HepG2 (cell line): Measurements from ENCODE around the gene GUCY1A2. TPM values are rescaled to one million over a fixed set of nuclear protein-coding genes. Genes with fewer than 3 reads are reported as not detected.

Source experiments
- ATAC-seq: fragments of 200-7000 bp; cut with Tn5 transposase; 3 replicates; pipeline ENCODE4 v1.9.1; 2020; ENCODE audit warnings: mild to moderate bottlenecking, moderate library complexity
- BruUV-seq: library from RNA; stranded (reverse); fragments of 400-500 nt; replicated peaks from 2 replicates; lab custom pipeline; 2021; lab: Mats Ljungman, UMichigan
- CTCF ChIA-PET: fragments of 300-600 bp; formaldehyde crosslinking; extraction: SDS; loops from one replicate; lab custom pipeline; 2021; ENCODE audit warnings: low total read pairs, inconsistent platforms, low intra/inter-chr PET ratio; lab: Yijun Ruan, JAX
- POLR2A ChIA-PET: fragments of 350-600 bp; sonication (Branson Sonifier 250); formaldehyde crosslinking; loops from one replicate; lab custom pipeline; 2020; ENCODE audit warnings: antibody characterized with exemption, inconsistent platforms; lab: Yijun Ruan, JAX
- DNase-seq: peaks from one replicate; pipeline ENCODE4 v3.0.0-alpha.2; 2015; ENCODE audit warnings: low spot score
- FAIRE-seq: peaks from 3 replicates; lab custom pipeline; 2011; peaks lifted over from hg19 to GRCh38; lab: Jason Lieb, UNC
- H2AFZ ChIP-seq: one replicate; pipeline ENCODE4 v1.6.1; 2011; ENCODE audit warnings: low read length, inconsistent platforms
- H3K27ac ChIP-seq: fragments of 300-600 bp; 3 replicates; pipeline ENCODE4 v1.8.0; 2011; ENCODE audit warnings: mixed run types, mild to moderate bottlenecking, mixed read lengths, low read length, inconsistent platforms; ENCODE audit not compliant: insufficient read depth; ENCODE audit errors: extremely low read length
- H3K27me3 ChIP-seq, 2 experiments: fragments of 200-600 bp in 1 of 2; 2 replicates in 1 of 2; 3 replicates in 1 of 2; pipeline versions ENCODE4 v1.6.0 to v1.8.0; 2011; ENCODE audit warnings: low read length in 2 of 2, mild to moderate bottlenecking in 2 of 2, moderate library complexity in 2 of 2, inconsistent platforms in 1 of 2; ENCODE audit not compliant: insufficient read depth in 2 of 2, control insufficient read depth in 1 of 2
- H3K36me3 ChIP-seq, 2 experiments: fragments of 200-600 bp in 1 of 2; replicated peaks in 1 of 2; 2 replicates in 1 of 2; 3 replicates in 1 of 2; pipeline versions ENCODE4 v1.5.1 to v1.8.0; 2011; ENCODE audit warnings: low read length in 2 of 2, inconsistent platforms in 1 of 2; ENCODE audit not compliant: insufficient read depth in 2 of 2, control insufficient read depth in 1 of 2
- H3K4me1 ChIP-seq: 2 replicates; pipeline ENCODE4 v1.5.1; 2012; ENCODE audit warnings: low read length, inconsistent platforms; ENCODE audit not compliant: insufficient read depth
- H3K4me2 ChIP-seq: 2 replicates; pipeline ENCODE4 v1.6.0; 2011; ENCODE audit warnings: low read depth, low read length, inconsistent platforms
- H3K4me3 ChIP-seq, 3 experiments: fragments of 200-600 bp in 1 of 3; sonication (generic), shearing (Covaris generic) in 1 of 3; replicated peaks in 1 of 3; 2 replicates each; pipeline ENCODE4 v1.5.1; 2011 to 2016; ENCODE audit warnings: low read length in 3 of 3, inconsistent platforms in 2 of 3, low read depth in 2 of 3, mild to moderate bottlenecking in 2 of 3, control low read depth in 1 of 3, mixed read lengths in 1 of 3; ENCODE audit not compliant: insufficient read depth in 1 of 3
- H3K79me2 ChIP-seq: one replicate; pipeline ENCODE4 v1.6.1; 2011; ENCODE audit warnings: low read length, inconsistent platforms; ENCODE audit not compliant: insufficient read depth
- H3K9ac ChIP-seq: 2 replicates; pipeline ENCODE4 v1.6.0; 2011; ENCODE audit warnings: mild to moderate bottlenecking, low read depth, low read length, inconsistent platforms; ENCODE audit not compliant: insufficient read depth
- H3K9me3 ChIP-seq: 2 replicates; pipeline ENCODE4 v1.5.1; 2012; ENCODE audit warnings: mild to moderate bottlenecking, low read length
- H4K20me1 ChIP-seq: 2 replicates; pipeline ENCODE4 v1.6.0; 2011; ENCODE audit warnings: inconsistent platforms, mild to moderate bottlenecking, low read length, moderate library complexity; ENCODE audit not compliant: insufficient read depth
- CC2D1A ChIP-seq: sonication (generic); formaldehyde crosslinking; IDR thresholded peaks from 2 replicates; pipeline ENCODE4 v1.8.1; 2023; ENCODE audit warnings: mild to moderate bottlenecking, missing genetic modification reagents
- CENPT ChIP-seq: sonication (generic); formaldehyde crosslinking; IDR thresholded peaks from 2 replicates; pipeline ENCODE4 v1.8.0; 2022; ENCODE audit warnings: low read depth, mild to moderate bottlenecking, moderate library complexity, missing genetic modification reagents
- DR1 ChIP-seq: sonication (generic); formaldehyde crosslinking; IDR thresholded peaks from 2 replicates; pipeline ENCODE4 v1.8.0; 2021; ENCODE audit warnings: mild to moderate bottlenecking, missing genetic modification reagents, inconsistent platforms
- FIP1L1 ChIP-seq: fragments of 200-400 bp; formaldehyde crosslinking; IDR thresholded peaks from 2 replicates; pipeline ENCODE4 v1.6.1; 2018; ENCODE audit warnings: low read depth, mild to moderate bottlenecking, low read length, moderate library complexity, borderline replicate concordance; ENCODE audit not compliant: insufficient read depth
- FOXC1 ChIP-seq: sonication (generic); formaldehyde crosslinking; IDR thresholded peaks from 2 replicates; pipeline ENCODE4 v1.8.0; 2022; ENCODE audit warnings: mild to moderate bottlenecking, missing genetic modification reagents, borderline replicate concordance
- KLF6 ChIP-seq: IDR thresholded peaks from 2 replicates; pipeline ENCODE4 v1.8.0; 2016; ENCODE audit warnings: missing biosample characterization, missing genetic modification reagents
- MXI1 ChIP-seq: IDR thresholded peaks from 3 replicates; pipeline ENCODE4 v1.6.1; 2012; ENCODE audit warnings: low read depth, low read length, inconsistent platforms, borderline replicate concordance
- ZNF30 ChIP-seq: sonication (generic); formaldehyde crosslinking; IDR thresholded peaks from 2 replicates; pipeline ENCODE4 v1.5.0; 2020; ENCODE audit warnings: mild to moderate bottlenecking, missing genetic modification reagents
- ZNF557 ChIP-seq: sonication (generic); formaldehyde crosslinking; IDR thresholded peaks from 2 replicates; pipeline ENCODE4 v1.4.0; 2020; ENCODE audit warnings: missing genetic modification reagents
- ZNF713 ChIP-seq: sonication (generic); formaldehyde crosslinking; IDR thresholded peaks from 2 replicates; pipeline ENCODE4 v1.4.0; 2020; ENCODE audit warnings: mild to moderate bottlenecking, missing genetic modification reagents
- ZNF746 ChIP-seq: sonication (generic); formaldehyde crosslinking; IDR thresholded peaks from 2 replicates; pipeline ENCODE4 v1.8.0; 2022; ENCODE audit warnings: mild to moderate bottlenecking, missing genetic modification reagents
- ZSCAN9 ChIP-seq: IDR thresholded peaks from 2 replicates; pipeline ENCODE4 v1.6.1; 2016; ENCODE audit warnings: borderline replicate concordance
- WGBS: methylation state at CpG from one replicate; pipeline ENCODE4 v1.1.6; 2017; ENCODE audit warnings: low lambda C conversion rate; 5-methylcytosine and 5-hydroxymethylcytosine counted together
- in situ Hi-C: cut with HindIII; loops from 2 replicates; pipeline ENCODE4 v1.10.0; 2017; ENCODE audit warnings: low pct_unique_long_range_greater_than_20kb; ENCODE audit not compliant: extremely low pct_ligation_motif_present
- intact Hi-C: fragments of 100-400 bp; cut with micrococcal nuclease; formaldehyde crosslinking; loops from one replicate; pipeline ENCODE4 v1.10.0; 2022; ENCODE audit not compliant: unreplicated experiment
- polyA plus RNA-seq, 8 experiments: library from polyadenylated mRNA; depleted of rRNA in 3 of 8; stranded (reverse) in 7 of 8; unstranded in 1 of 8; fragments of >200 nt; fragmentation: Illumina TruSeq in 4 of 8; extraction: Trizol in 4 of 8; gene quantifications; 2 replicates each; pipeline versions ENCODE4 v1.2.1 to v1.2.3, GENCODE V29; 2011 to 2016; ENCODE audit warnings: low read depth in 4 of 8, missing spikeins in 1 of 8, mixed read lengths in 1 of 8; ENCODE audit not compliant: insufficient read depth in 1 of 8
- total RNA-seq, 5 experiments: library from RNA; depleted of rRNA; stranded (reverse); fragments of >200 nt; fragmentation: Illumina TruSeq; extraction: Trizol; gene quantifications; 2 replicates each; pipeline ENCODE4 v1.2.3, GENCODE V29; 2016; ENCODE audit warnings: low read depth in 1 of 5
- TF ChIP-seq, protein P1 (sequence below): IDR thresholded peaks from 2 replicates; pipeline ENCODE4 v1.6.1; 2016; ENCODE audit warnings: low read depth
- TF ChIP-seq, protein P2 (sequence below): IDR thresholded peaks from 2 replicates; pipeline ENCODE4 v1.6.1; 2016; ENCODE audit warnings: missing compliant biosample characterization, missing genetic modification reagents, borderline replicate concordance
- TF ChIP-seq, protein P3 (sequence below): sonication (generic); formaldehyde crosslinking; IDR thresholded peaks from 2 replicates; pipeline ENCODE4 v1.4.0; 2020; ENCODE audit warnings: missing genetic modification reagents, borderline replicate concordance

GUCY1A2 gene
- total and polyA plus RNA-seq, 2 of the 13 experiments (the other 11 are each of a cell fraction or from before 2014, with no cell fraction given) = 0.01 to 0.07 TPM

DNA sequence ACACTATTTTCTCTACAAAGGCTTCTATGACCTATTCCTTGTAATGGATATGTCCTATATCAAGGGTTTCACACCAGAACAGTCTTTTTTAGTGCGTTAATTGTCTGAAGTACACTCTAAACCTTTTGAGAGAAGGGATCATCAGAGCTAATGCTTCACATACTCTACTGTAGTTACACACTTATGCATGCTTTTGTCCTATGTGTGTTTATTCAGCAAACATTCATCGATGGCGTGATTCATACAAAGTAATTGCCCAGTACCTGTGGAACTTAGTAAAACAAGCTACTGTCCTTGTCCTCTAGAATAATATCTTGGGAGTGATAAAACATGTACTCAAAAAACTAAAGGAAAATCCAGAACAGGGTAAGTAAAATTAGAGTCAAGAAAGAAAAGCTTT lies 139.2 kb downstream of the GUCY1A2 start:
- no peaks in the 10 kb centered on the region for H3K79me2 ChIP-seq
- BruUV-seq = no TSS peak
- POLR2A ChIA-PET = no interaction called here
- no peaks in the 10 kb centered on the region for H3K4me1 ChIP-seq
- 22% methylated on average over 3 of the region's 3 CpGs for WGBS
- FAIRE-seq = no peak
- H2AFZ ChIP-seq = no peak overlapping the region
- no peak overlapping the region for H3K4me2 ChIP-seq
- no peaks in the 10 kb centered on the region for H4K20me1 ChIP-seq
- no peaks in the 10 kb centered on the region for H3K27me3 ChIP-seq
- no peaks in the 10 kb centered on the region for H3K9me3 ChIP-seq
- CTCF ChIA-PET = no interaction called here
- H3K9ac ChIP-seq = no peak overlapping the region
- no peak overlapping the region for H3K4me3 ChIP-seq
- no peak for ATAC-seq
- intact Hi-C loops = no loop called here
- H3K27ac ChIP-seq = no peak overlapping the region
- in situ Hi-C loops = no loop called here
- no peak for DNase-seq
- H3K36me3 ChIP-seq = no peaks in the 10 kb centered on the region
- TF ChIP-seq, protein P1, sequence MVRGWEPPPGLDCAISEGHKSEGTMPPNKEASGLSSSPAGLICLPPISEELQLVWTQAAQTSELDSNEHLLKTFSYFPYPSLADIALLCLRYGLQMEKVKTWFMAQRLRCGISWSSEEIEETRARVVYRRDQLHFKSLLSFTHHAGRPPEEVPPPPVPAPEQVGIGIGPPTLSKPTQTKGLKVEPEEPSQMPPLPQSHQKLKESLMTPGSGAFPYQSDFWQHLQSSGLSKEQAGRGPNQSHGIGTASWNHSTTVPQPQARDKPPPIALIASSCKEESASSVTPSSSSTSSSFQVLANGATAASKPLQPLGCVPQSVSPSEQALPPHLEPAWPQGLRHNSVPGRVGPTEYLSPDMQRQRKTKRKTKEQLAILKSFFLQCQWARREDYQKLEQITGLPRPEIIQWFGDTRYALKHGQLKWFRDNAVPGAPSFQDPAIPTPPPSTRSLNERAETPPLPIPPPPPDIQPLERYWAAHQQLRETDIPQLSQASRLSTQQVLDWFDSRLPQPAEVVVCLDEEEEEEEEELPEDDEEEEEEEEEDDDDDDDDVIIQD (CRISPR knock-in tag) = no peak
- TF ChIP-seq ZNF746 (CRISPR knock-in tag) = no peak
- no peak for TF ChIP-seq ZNF557 (CRISPR knock-in tag)
- TF ChIP-seq, protein P2, sequence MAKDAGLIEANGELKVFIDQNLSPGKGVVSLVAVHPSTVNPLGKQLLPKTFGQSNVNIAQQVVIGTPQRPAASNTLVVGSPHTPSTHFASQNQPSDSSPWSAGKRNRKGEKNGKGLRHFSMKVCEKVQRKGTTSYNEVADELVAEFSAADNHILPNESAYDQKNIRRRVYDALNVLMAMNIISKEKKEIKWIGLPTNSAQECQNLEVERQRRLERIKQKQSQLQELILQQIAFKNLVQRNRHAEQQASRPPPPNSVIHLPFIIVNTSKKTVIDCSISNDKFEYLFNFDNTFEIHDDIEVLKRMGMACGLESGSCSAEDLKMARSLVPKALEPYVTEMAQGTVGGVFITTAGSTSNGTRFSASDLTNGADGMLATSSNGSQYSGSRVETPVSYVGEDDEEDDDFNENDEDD (CRISPR knock-in tag) = no peak
- TF ChIP-seq MXI1 = no peak
- no peak for TF ChIP-seq ZNF30 (CRISPR knock-in tag)
- TF ChIP-seq, protein P3, sequence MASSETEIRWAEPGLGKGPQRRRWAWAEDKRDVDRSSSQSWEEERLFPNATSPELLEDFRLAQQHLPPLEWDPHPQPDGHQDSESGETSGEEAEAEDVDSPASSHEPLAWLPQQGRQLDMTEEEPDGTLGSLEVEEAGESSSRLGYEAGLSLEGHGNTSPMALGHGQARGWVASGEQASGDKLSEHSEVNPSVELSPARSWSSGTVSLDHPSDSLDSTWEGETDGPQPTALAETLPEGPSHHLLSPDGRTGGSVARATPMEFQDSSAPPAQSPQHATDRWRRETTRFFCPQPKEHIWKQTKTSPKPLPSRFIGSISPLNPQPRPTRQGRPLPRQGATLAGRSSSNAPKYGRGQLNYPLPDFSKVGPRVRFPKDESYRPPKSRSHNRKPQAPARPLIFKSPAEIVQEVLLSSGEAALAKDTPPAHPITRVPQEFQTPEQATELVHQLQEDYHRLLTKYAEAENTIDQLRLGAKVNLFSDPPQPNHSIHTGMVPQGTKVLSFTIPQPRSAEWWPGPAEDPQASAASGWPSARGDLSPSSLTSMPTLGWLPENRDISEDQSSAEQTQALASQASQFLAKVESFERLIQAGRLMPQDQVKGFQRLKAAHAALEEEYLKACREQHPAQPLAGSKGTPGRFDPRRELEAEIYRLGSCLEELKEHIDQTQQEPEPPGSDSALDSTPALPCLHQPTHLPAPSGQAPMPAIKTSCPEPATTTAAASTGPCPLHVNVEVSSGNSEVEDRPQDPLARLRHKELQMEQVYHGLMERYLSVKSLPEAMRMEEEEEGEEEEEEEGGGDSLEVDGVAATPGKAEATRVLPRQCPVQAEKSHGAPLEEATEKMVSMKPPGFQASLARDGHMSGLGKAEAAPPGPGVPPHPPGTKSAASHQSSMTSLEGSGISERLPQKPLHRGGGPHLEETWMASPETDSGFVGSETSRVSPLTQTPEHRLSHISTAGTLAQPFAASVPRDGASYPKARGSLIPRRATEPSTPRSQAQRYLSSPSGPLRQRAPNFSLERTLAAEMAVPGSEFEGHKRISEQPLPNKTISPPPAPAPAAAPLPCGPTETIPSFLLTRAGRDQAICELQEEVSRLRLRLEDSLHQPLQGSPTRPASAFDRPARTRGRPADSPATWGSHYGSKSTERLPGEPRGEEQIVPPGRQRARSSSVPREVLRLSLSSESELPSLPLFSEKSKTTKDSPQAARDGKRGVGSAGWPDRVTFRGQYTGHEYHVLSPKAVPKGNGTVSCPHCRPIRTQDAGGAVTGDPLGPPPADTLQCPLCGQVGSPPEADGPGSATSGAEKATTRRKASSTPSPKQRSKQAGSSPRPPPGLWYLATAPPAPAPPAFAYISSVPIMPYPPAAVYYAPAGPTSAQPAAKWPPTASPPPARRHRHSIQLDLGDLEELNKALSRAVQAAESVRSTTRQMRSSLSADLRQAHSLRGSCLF (CRISPR knock-in tag) = no peak
- no peak for TF ChIP-seq CENPT (CRISPR knock-in tag)
- TF ChIP-seq FOXC1 = no peak
- TF ChIP-seq ZSCAN9 = no peak
- TF ChIP-seq CC2D1A = no peak
- no peak for TF ChIP-seq FIP1L1
- no peak for TF ChIP-seq ZNF713
- no peak for TF ChIP-seq KLF6 (CRISPR knock-in tag)
- no peak for TF ChIP-seq DR1 (CRISPR knock-in tag)
